Stimulated activated CD8-positive, alpha-beta memory T cell treated with anti-CD3 and anti-CD28 coated beads, Interleukin-7, amount 100 ng/mL, for 1 hour (primary cell): Measurements from ENCODE around the gene P3H4.
"Not testable (repeated sequence)": the region's sequence is repeated elsewhere in the genome, so short reads cannot be mapped to it uniquely, and the experiment has no call there.

Experiments
- DNase-seq, 2 donors: peaks; one replicate each; pipeline ENCODE4 v3.0.0-alpha.2; 2020; ENCODE audit warnings: low read depth in 2 of 2

The P3H4 gene

GRCh38 chr17:41794540-41794975 is 17.2 kb downstream of the P3H4 start:
- no peak for DNase-seq

- no peak for DNase-seq
Observed at GRCh38 chr17:41793784-41794539, 17.8 kb downstream of the P3H4 start.

- DNase-seq, result no peak
Observed at GRCh38 chr17:41792845-41793783, 18.6 kb downstream of the P3H4 start.

- no peak for DNase-seq
Observed at GRCh38 chr17:41787021-41787418, 24.7 kb downstream of the P3H4 start.

- peak; percentile 65 to 66 for DNase-seq
Observed at GRCh38 chr17:41786227-41787020, 25.3 kb downstream of the P3H4 start, which contains the start of gene JUP. Gene JUP (minus strand): TSS chr17:41786711. CDS start chr17:41771854, 14,857 bp downstream.

GRCh38 chr17:41785859-41786226 is 25.9 kb downstream of the P3H4 start:
- DNase-seq, result no peak

GRCh38 chr17:41785091-41785858 is 26.5 kb downstream of the P3H4 start:
- no peak for DNase-seq

- DNase-seq, result no peak
Observed at GRCh38 chr17:41784207-41784744, 27.5 kb downstream of the P3H4 start.

- DNase-seq, result no peak
Observed at GRCh38 chr17:41782142-41782541, 29.6 kb downstream of the P3H4 start.

GRCh38 chr17:41781404-41782110 is 30.2 kb downstream of the P3H4 start:
- DNase-seq, result no peak

GRCh38 chr17:41779954-41780353 is 31.8 kb downstream of the P3H4 start:
- DNase-seq, result no peak

GRCh38 chr17:41777574-41778188 is 34.1 kb downstream of the P3H4 start:
- no peak for DNase-seq

- no peak for DNase-seq
Observed at GRCh38 chr17:41777157-41777573, 34.6 kb downstream of the P3H4 start.

- DNase-seq, result not testable (repeated sequence)
Observed at GRCh38 chr17:41776262-41776900, 35.4 kb downstream of the P3H4 start.

- no peak for DNase-seq
Observed at GRCh38 chr17:41775394-41776226, 36.1 kb downstream of the P3H4 start.

GRCh38 chr17:41773731-41774193 is 38.0 kb downstream of the P3H4 start:
- no peak for DNase-seq

- DNase-seq, result no peak
Observed at GRCh38 chr17:41773190-41773588, 38.6 kb downstream of the P3H4 start.

- no peak for DNase-seq
Observed at GRCh38 chr17:41772586-41773189, 39.1 kb downstream of the P3H4 start.
